Measurements from ENCODE around the gene DENND1A.

Gene DENND1A

GRCh38 chr9:123678878-123679329, 251.0 kb downstream of the DENND1A start:
- no peak for DNase-seq

GRCh38 chr9:123678038-123678877, 251.7 kb downstream of the DENND1A start:
- no peak for DNase-seq

GRCh38 chr9:123676869-123677268, 253.1 kb downstream of the DENND1A start:
- no peak for DNase-seq

GRCh38 chr9:123669346-123669745, 260.6 kb downstream of the DENND1A start:
- DNase-seq: no peak

GRCh38 chr9:123663529-123663928, 266.4 kb downstream of the DENND1A start:
- no peak for DNase-seq

GRCh38 chr9:123662057-123662776, 267.7 kb downstream of the DENND1A start:
- no peak for DNase-seq

- no peak for DNase-seq
Observed at GRCh38 chr9:123660691-123661466, 269.0 kb downstream of the DENND1A start.

- no peak for DNase-seq
Observed at GRCh38 chr9:123659358-123659757, 270.6 kb downstream of the DENND1A start.

- DNase-seq: no peak
Observed at GRCh38 chr9:123658792-123659191, 271.1 kb downstream of the DENND1A start.

GRCh38 chr9:123657941-123658340, 272.0 kb downstream of the DENND1A start:
- DNase-seq: no peak

GRCh38 chr9:123657099-123657498, 272.8 kb downstream of the DENND1A start:
- DNase-seq: no peak

- no peak for DNase-seq
Observed at GRCh38 chr9:123656565-123656964, 273.4 kb downstream of the DENND1A start.

- no peak for DNase-seq
Observed at GRCh38 chr9:123655681-123656423, 274.1 kb downstream of the DENND1A start.

GRCh38 chr9:123654994-123655637, 274.8 kb downstream of the DENND1A start:
- DNase-seq: no peak

GRCh38 chr9:123654218-123654993, 275.5 kb downstream of the DENND1A start:
- DNase-seq: no peak

- DNase-seq: no peak
Observed at GRCh38 chr9:123652416-123652815, 277.5 kb downstream of the DENND1A start.

GRCh38 chr9:123651871-123652270, 278.1 kb downstream of the DENND1A start:
- no peak for DNase-seq

GRCh38 chr9:123651273-123651672, 278.7 kb downstream of the DENND1A start:
- DNase-seq: no peak

- DNase-seq: no peak
Observed at GRCh38 chr9:123649909-123650308, 280.0 kb downstream of the DENND1A start.

GRCh38 chr9:123647145-123647544, 282.8 kb downstream of the DENND1A start:
- no peak for DNase-seq

- no peak for DNase-seq
Observed at GRCh38 chr9:123645762-123646161, 284.2 kb downstream of the DENND1A start.

Data from activated naive CD4-positive, alpha-beta T cell treated with Interleukin-2 at 50 U/mL for 16 hours (primary cell).